H1 (cell line): ENCODE data around the gene COPS9. TPM values are rescaled to one million over a fixed set of nuclear protein-coding genes. Genes with fewer than 3 reads are reported as not detected.
A peak's percentile ranks its signal among the peaks of the same experiment; 100 is the strongest.

Source experiments
- CTCF ChIA-PET: fragments of 300-600 bp; sonication (Branson Sonifier 250); formaldehyde crosslinking; loops from one replicate; lab custom pipeline; 2021; ENCODE audit not compliant: partially characterized antibody; lab: Charles Lee
- POLR2A ChIA-PET: fragments of 300-600 bp; sonication (Branson Sonifier 250); formaldehyde crosslinking; loops from one replicate; lab custom pipeline; 2021; ENCODE audit warnings: inconsistent platforms; ENCODE audit not compliant: partially characterized antibody; lab: Charles Lee
- DNase-seq, 2 experiments: peaks; one replicate each; pipeline versions ENCODE4 v3.0.0 to v3.0.0-alpha.2; 2010 to 2022; ENCODE audit warnings: low spot score in 2 of 2, low read depth in 1 of 2, mixed read lengths in 1 of 2
- FAIRE-seq: peaks from 2 replicates; lab custom pipeline; 2011; peaks lifted over from hg19 to GRCh38; lab: Jason Lieb, UNC
- H2AFZ ChIP-seq: 2 replicates; pipeline ENCODE4 v1.8.1; 2012; ENCODE audit warnings: low read length, inconsistent platforms
- H2AK5ac ChIP-seq: 2 replicates; pipeline ENCODE4 v1.6.1; 2013; ENCODE audit warnings: low read depth, low read length
- H2BK120ac ChIP-seq: replicated peaks from 2 replicates; pipeline ENCODE3; 2013; ENCODE audit warnings: low read depth, low read length, inconsistent platforms
- H2BK12ac ChIP-seq: 2 replicates; pipeline ENCODE4 v1.6.1; 2013; ENCODE audit warnings: low read depth, low read length
- H2BK15ac ChIP-seq: 2 replicates; pipeline ENCODE4 v1.6.1; 2013; ENCODE audit warnings: low read length
- H2BK20ac ChIP-seq: 2 replicates; pipeline ENCODE4 v1.6.1; 2013; ENCODE audit warnings: low read length
- H2BK5ac ChIP-seq: 2 replicates; pipeline ENCODE4 v1.6.1; 2013; ENCODE audit warnings: low read depth, low read length
- H3K14ac ChIP-seq: 2 replicates; pipeline ENCODE4 v1.6.1; 2013; ENCODE audit warnings: inconsistent platforms; ENCODE audit not compliant: insufficient read length
- H3K18ac ChIP-seq: 2 replicates; pipeline ENCODE4 v1.6.1; 2013; ENCODE audit warnings: low read length; ENCODE audit errors: extremely low read depth
- H3K23ac ChIP-seq: 2 replicates; pipeline ENCODE4 v1.6.1; 2013; ENCODE audit warnings: inconsistent platforms; ENCODE audit not compliant: insufficient read length
- H3K23me2 ChIP-seq: 2 replicates; pipeline ENCODE4 v1.6.1; 2013; ENCODE audit warnings: low read depth, low read length
- H3K27ac ChIP-seq: 2 replicates; pipeline ENCODE4 v1.6.1; 2011; ENCODE audit warnings: low read depth, low read length, inconsistent platforms
- H3K27me3 ChIP-seq, 4 experiments: replicated peaks in 1 of 4; 1 replicate in 1 of 4; 2 replicates in 3 of 4; pipeline versions ENCODE4 v1.6.1 to v1.8.1; 2011 to 2013; ENCODE audit warnings: low read length in 3 of 4, mild to moderate bottlenecking in 3 of 4, inconsistent platforms in 2 of 4, mixed read lengths in 2 of 4, moderate library complexity in 1 of 4; ENCODE audit not compliant: control insufficient read depth in 3 of 4, insufficient read depth in 3 of 4; ENCODE audit errors: extremely low read depth in 1 of 4
- H3K36me3 ChIP-seq, 4 experiments: 2 replicates each; pipeline versions ENCODE4 v1.6.1 to v1.8.1; 2011 to 2013; ENCODE audit warnings: mild to moderate bottlenecking in 4 of 4, low read length in 3 of 4, moderate library complexity in 2 of 4, control low read depth in 1 of 4, inconsistent platforms in 1 of 4; ENCODE audit not compliant: insufficient read depth in 4 of 4, control insufficient read depth in 2 of 4
- H3K4ac ChIP-seq: replicated peaks from 2 replicates; pipeline ENCODE3; 2013; ENCODE audit warnings: low read length, low read depth, mixed read lengths, inconsistent platforms; ENCODE audit not compliant: insufficient read length
- H3K4me1 ChIP-seq, 4 experiments: replicated peaks in 1 of 4; 1 replicate in 1 of 4; 2 replicates in 3 of 4; pipeline versions ENCODE4 v1.6.1 to v1.8.1; 2011 to 2013; ENCODE audit warnings: low read length in 3 of 4, inconsistent platforms in 2 of 4, mixed read lengths in 1 of 4; ENCODE audit not compliant: insufficient read depth in 4 of 4, control insufficient read depth in 3 of 4
- H3K4me2 ChIP-seq, 2 experiments: 2 replicates each; pipeline versions ENCODE4 v1.6.1 to v1.8.1; 2011 to 2013; ENCODE audit warnings: low read depth in 2 of 2, low read length in 2 of 2, control low read depth in 1 of 2, inconsistent platforms in 1 of 2, mild to moderate bottlenecking in 1 of 2; ENCODE audit not compliant: insufficient read depth in 1 of 2
- H3K4me3 ChIP-seq, 4 experiments: fragments of 200-600, 300-600 bp in 1 of 4; sonication (generic), shearing (Covaris generic), sonication (Bioruptor Twin) in 1 of 4; 2 replicates each; pipeline versions ENCODE4 v1.5.1 to v1.8.1; 2011 to 2016; ENCODE audit warnings: low read length in 4 of 4, low read depth in 3 of 4, control low read depth in 2 of 4, inconsistent platforms in 2 of 4, mild to moderate bottlenecking in 2 of 4, mixed read lengths in 1 of 4, moderate library complexity in 1 of 4; ENCODE audit not compliant: insufficient read depth in 2 of 4; ENCODE audit errors: extremely low read depth in 1 of 4
- H3K56ac ChIP-seq: replicated peaks from 2 replicates; pipeline ENCODE3; 2013; ENCODE audit warnings: low read depth, mild to moderate bottlenecking, mixed read lengths, low read length, inconsistent platforms; ENCODE audit not compliant: insufficient read length
- H3K79me1 ChIP-seq: 2 replicates; pipeline ENCODE4 v1.6.1; 2013; ENCODE audit warnings: low read depth, low read length, control low read depth
- H3K79me2 ChIP-seq, 2 experiments: 2 replicates each; pipeline versions ENCODE4 v1.6.1 to v1.8.1; 2012 to 2013; ENCODE audit warnings: low read length in 2 of 2, mild to moderate bottlenecking in 2 of 2, inconsistent platforms in 1 of 2; ENCODE audit not compliant: insufficient read depth in 2 of 2, control insufficient read depth in 1 of 2
- H3K9ac ChIP-seq, 4 experiments: replicated peaks in 1 of 4; 1 replicate in 1 of 4; 2 replicates in 3 of 4; pipeline versions ENCODE4 v1.6.1 to v1.8.1; 2011 to 2013; ENCODE audit warnings: low read depth in 3 of 4, low read length in 3 of 4, control low read depth in 2 of 4, mild to moderate bottlenecking in 2 of 4, moderate library complexity in 2 of 4, inconsistent platforms in 1 of 4; ENCODE audit errors: extremely low read depth in 1 of 4
- H3K9me3 ChIP-seq, 2 experiments: 2 replicates each; pipeline versions ENCODE4 v1.6.1 to v1.8.1; 2012 to 2013; ENCODE audit warnings: mild to moderate bottlenecking in 2 of 2, moderate library complexity in 2 of 2, control low read depth in 1 of 2, inconsistent platforms in 1 of 2, low read depth in 1 of 2, low read length in 1 of 2, mixed read lengths in 1 of 2; ENCODE audit not compliant: insufficient read depth in 2 of 2
- H4K20me1 ChIP-seq, 2 experiments: replicated peaks in 1 of 2; 2 replicates each; pipeline versions ENCODE3 to v1.8.1; 2011 to 2013; ENCODE audit warnings: inconsistent platforms in 2 of 2, low read length in 2 of 2, mild to moderate bottlenecking in 1 of 2; ENCODE audit not compliant: insufficient read depth in 2 of 2, control insufficient read depth in 1 of 2
- H4K5ac ChIP-seq: 2 replicates; pipeline ENCODE4 v1.6.1; 2013; ENCODE audit warnings: low read length, low read depth, mixed read lengths, inconsistent platforms; ENCODE audit not compliant: insufficient read length
- H4K8ac ChIP-seq: 2 replicates; pipeline ENCODE4 v1.8.0; 2013; ENCODE audit warnings: mild to moderate bottlenecking, moderate library complexity, low read length, inconsistent platforms; ENCODE audit not compliant: insufficient read depth; ENCODE audit errors: extremely low read depth
- H4K91ac ChIP-seq: replicated peaks from 2 replicates; pipeline ENCODE3; 2013; ENCODE audit warnings: low read length, mixed read lengths, inconsistent platforms; ENCODE audit not compliant: insufficient read length
- POLR2A ChIP-seq, 2 experiments: IDR thresholded peaks; 1 replicate in 1 of 2; 2 replicates in 1 of 2; pipeline ENCODE4 v1.6.1; 2011; ENCODE audit warnings: low read depth in 2 of 2, low read length in 2 of 2, mild to moderate bottlenecking in 2 of 2; ENCODE audit errors: control extremely low read depth in 1 of 2
- USF2 ChIP-seq: IDR thresholded peaks from 2 replicates; pipeline ENCODE4 v1.6.1; 2011; ENCODE audit warnings: low read length, improper control_type of control experiment
- WGBS, 2 experiments: shearing (Covaris generic) in 1 of 2; methylation state at CpG; one replicate each; pipeline versions ENCODE4 v1.1.6 to v1.1.7; 2013 to 2015; ENCODE audit warnings: low lambda C conversion rate in 2 of 2, mixed read lengths in 2 of 2, inconsistent platforms in 1 of 2, low coverage in 1 of 2, missing lambda C conversion rate in 1 of 2; ENCODE audit not compliant: insufficient replicate concordance in 2 of 2, insufficient coverage in 1 of 2, insufficient read length in 1 of 2; ENCODE audit errors: extremely low coverage in 1 of 2, missing lambda C conversion rate in 1 of 2; 5-methylcytosine and 5-hydroxymethylcytosine counted together
- polyA plus RNA-seq, 7 experiments: library from polyadenylated mRNA; depleted of rRNA in 3 of 7; stranded (reverse) in 5 of 7; unstranded in 2 of 7; fragments of >200 nt in 5 of 7; fragments of 200-250 nt in 2 of 7; gene quantifications; 1 replicate in 5 of 7; 2 replicates in 1 of 7; 4 replicates in 1 of 7; pipeline versions ENCODE4 v1.2.1 to v1.2.3, GENCODE V29; 2011 to 2013; ENCODE audit warnings: missing spikeins in 2 of 7, mixed read lengths in 2 of 7
- total RNA-seq: library from RNA; stranded (reverse); fragmentation: NEBNext Ultra II Directional; extraction: Animal tissue kit (Norgen Biotek cat#: 25700); gene quantifications from 2 replicates; pipeline ENCODE4 v1.2.1, GENCODE V29; 2021

Gene COPS9
- total and polyA plus RNA-seq, 2 of the 8 experiments (the other 6 are each of a cell fraction or from before 2014, with no cell fraction given), result 154 to 234 TPM

DNA sequence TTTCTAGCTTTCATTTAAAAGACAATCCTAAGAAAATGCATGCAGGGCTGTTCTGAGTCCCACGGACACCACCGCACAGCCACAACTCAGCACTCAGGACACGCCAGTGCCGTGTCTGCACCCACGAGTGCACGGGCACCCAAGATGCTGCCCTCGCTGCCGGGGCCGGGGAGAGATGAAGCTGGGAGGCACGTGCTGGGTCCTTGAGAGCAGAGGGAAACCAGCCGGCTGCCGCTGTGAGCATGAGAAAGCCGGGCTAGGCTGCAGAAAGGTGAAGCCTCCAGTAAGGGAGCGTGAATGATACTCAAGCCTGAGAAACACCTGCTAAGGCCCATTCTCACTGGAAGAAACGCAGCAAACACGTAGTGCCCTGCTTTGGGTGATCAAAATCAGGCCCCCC, 4.8 kb downstream of the COPS9 start:
- ChIA-PET CTCF (interaction anchor here (1.3 kb wide), 1 partner anchor 70 kb away, joined by 4 read pairs; no protein-coding TSS in a partner anchor), POLR2A (no interaction called here)
- FAIRE-seq (no peak), DNase-seq (no peak)
- H3K9ac ChIP-seq, result no peak overlapping the region
- peaks cover 8% of the 10 kb centered on the region; the same call in 1 of the 2 replicates for H3K23me2 ChIP-seq
- H2AK5ac ChIP-seq, result no peak overlapping the region
- H3K4me2 ChIP-seq, result no peak overlapping the region
- H3K4ac ChIP-seq, result no peak overlapping the region
- H3K4me3 ChIP-seq, result no peak overlapping the region
- H3K4me1 ChIP-seq, result peaks cover 0 to 9% (median 6%) of the 10 kb centered on the region in 4 experiments; a peak in 6 of 7 replicates
- no peak overlapping the region for H3K23ac ChIP-seq
- no peak overlapping the region for H3K27ac ChIP-seq
- H3K79me2 ChIP-seq, result peaks cover 13 to 23% of the 10 kb centered on the region in 2 experiments
- no peak overlapping the region for H3K56ac ChIP-seq
- H3K9me3 ChIP-seq, result no peaks in the 10 kb centered on the region
- H3K27me3 ChIP-seq, result no peaks in the 10 kb centered on the region
- WGBS, 2 experiments, result 92% methylated on average over 16 of the region's 16 CpGs; no CpG with 5 or more reads in 1 of the 2 experiments
- no peak overlapping the region for H2BK20ac ChIP-seq
- no peak overlapping the region for H2BK15ac ChIP-seq
- H3K18ac ChIP-seq, result no peak overlapping the region
- no peak overlapping the region for H2AFZ ChIP-seq
- H4K20me1 ChIP-seq, result peaks cover 18 to 19% of the 10 kb centered on the region in 2 experiments
- H3K79me1 ChIP-seq, result peaks cover 10% of the 10 kb centered on the region
- no peak overlapping the region for H4K5ac ChIP-seq
- H4K8ac ChIP-seq, result no peak overlapping the region
- no peak overlapping the region for H2BK12ac ChIP-seq
- no peak overlapping the region for H2BK5ac ChIP-seq
- no peak overlapping the region for H2BK120ac ChIP-seq
- no peak overlapping the region for H3K14ac ChIP-seq
- H4K91ac ChIP-seq, result no peak overlapping the region
- H3K36me3 ChIP-seq, result peaks cover 22 to 61% (median 55%) of the 10 kb centered on the region in 4 experiments
- TF ChIP-seq POLR2A (IDR thresholded peaks at IDR 0.05; ENCODE audit: control extremely low read depth in 1 of 2, low read depth in 2 of 2, low read length in 2 of 2) (0 out of 3 replicates have a peak, but pooled peaks of 1 of the 2 experiments have one; percentile 2), USF2 (no peak)
